ENCODE results near the gene AKAP7.

GRCh38 chr6:131107151-131107550, 28.1 kb upstream of the AKAP7 start:
- TF ChIP-seq CTCF (IDR thresholded peaks at IDR 0.05) (no peak), POLR2A (IDR thresholded peaks at IDR 0.05; ENCODE audit: low read depth) (no peak), POLR2AphosphoS5 (IDR thresholded peaks at IDR 0.05) (no peak), EP300 (IDR thresholded peaks at IDR 0.05) (no peak)
